Measurements from ENCODE around the gene MEIS1. TPM values are rescaled to one million over a fixed set of nuclear protein-coding genes. Genes with fewer than 3 reads are reported as not detected.

MEIS1 gene
- polyA plus RNA-seq, 3 donors = 104 to 117 (median 113) TPM

GRCh38 chr2:66498289-66498975 is 63.5 kb downstream of the MEIS1 start:
- DNase-seq = no peak

GRCh38 chr2:66501267-66501666 is 66.3 kb downstream of the MEIS1 start:
- DNase-seq = no peak

- no peak for DNase-seq
Measured at GRCh38 chr2:66506265-66506664, 71.3 kb downstream of the MEIS1 start.

GRCh38 chr2:66507673-66508201 is 72.8 kb downstream of the MEIS1 start:
- peak; percentile 68 for DNase-seq

- no peak for DNase-seq
Measured at GRCh38 chr2:66508484-66509071, 73.7 kb downstream of the MEIS1 start.

GRCh38 chr2:66509326-66509811 is 74.4 kb downstream of the MEIS1 start:
- DNase-seq = no peak

GRCh38 chr2:66512626-66513025 is 77.7 kb downstream of the MEIS1 start:
- DNase-seq = no peak

GRCh38 chr2:66515743-66516142 is 80.8 kb downstream of the MEIS1 start:
- no peak for DNase-seq

- DNase-seq = no peak
Measured at GRCh38 chr2:66516499-66516898, 81.6 kb downstream of the MEIS1 start.

GRCh38 chr2:66517772-66518171 is 82.8 kb downstream of the MEIS1 start:
- DNase-seq = no peak

GRCh38 chr2:66519264-66519843 is 84.4 kb downstream of the MEIS1 start:
- no peak for DNase-seq

- no peak for DNase-seq
Measured at GRCh38 chr2:66521291-66521922, 86.5 kb downstream of the MEIS1 start.

- DNase-seq = no peak
Measured at GRCh38 chr2:66522611-66523376, 87.9 kb downstream of the MEIS1 start.

GRCh38 chr2:66523377-66523969 is 88.5 kb downstream of the MEIS1 start:
- DNase-seq = no peak

- DNase-seq = no peak
Measured at GRCh38 chr2:66523990-66524389, 89.1 kb downstream of the MEIS1 start.

GRCh38 chr2:66525606-66526005 is 90.7 kb downstream of the MEIS1 start:
- no peak for DNase-seq

- no peak for DNase-seq
Measured at GRCh38 chr2:66526180-66526579, 91.3 kb downstream of the MEIS1 start.

- DNase-seq = no peak
Measured at GRCh38 chr2:66528974-66529724, 94.2 kb downstream of the MEIS1 start.

GRCh38 chr2:66530651-66531050 is 95.7 kb downstream of the MEIS1 start:
- DNase-seq = no peak

GRCh38 chr2:66531155-66531554 is 96.2 kb downstream of the MEIS1 start:
- DNase-seq = no peak

- DNase-seq = no peak
Measured at GRCh38 chr2:66531567-66531966, 96.6 kb downstream of the MEIS1 start.
